ENCODE data around the gene BCAS4.
A peak's percentile ranks its signal among the peaks of the same experiment; 100 is the strongest.

Gene BCAS4

GRCh38 chr20:50821994-50822393, 27.1 kb downstream of the BCAS4 start:
- DNase-seq (ENCODE audit: low spot score) = no peak

GRCh38 chr20:50823319-50823718, 28.5 kb downstream of the BCAS4 start:
- DNase-seq (ENCODE audit: low spot score) = no peak

GRCh38 chr20:50824137-50824536, 29.3 kb downstream of the BCAS4 start:
- no peak for DNase-seq (ENCODE audit: low spot score)

GRCh38 chr20:50826121-50826520, 31.3 kb downstream of the BCAS4 start:
- DNase-seq (ENCODE audit: low spot score) = no peak

- no peak for DNase-seq (ENCODE audit: low spot score)
Observed at GRCh38 chr20:50828363-50829136, 33.7 kb downstream of the BCAS4 start.

- DNase-seq (ENCODE audit: low spot score) = no peak
Observed at GRCh38 chr20:50831622-50832021, 36.8 kb downstream of the BCAS4 start.

- no peak for DNase-seq (ENCODE audit: low spot score)
Observed at GRCh38 chr20:50834599-50835005, 39.7 kb downstream of the BCAS4 start.

GRCh38 chr20:50837532-50838321, 42.9 kb downstream of the BCAS4 start:
- DNase-seq (ENCODE audit: low spot score) = peak; percentile 14

GRCh38 chr20:50838322-50838625, 43.4 kb downstream of the BCAS4 start:
- no peak for DNase-seq (ENCODE audit: low spot score)

- no peak for DNase-seq (ENCODE audit: low spot score)
Observed at GRCh38 chr20:50838707-50839385, 44.0 kb downstream of the BCAS4 start.

GRCh38 chr20:50842821-50843220, 48.0 kb downstream of the BCAS4 start:
- no peak for DNase-seq (ENCODE audit: low spot score)

- no peak for DNase-seq (ENCODE audit: low spot score)
Observed at GRCh38 chr20:50843331-50844276, 48.7 kb downstream of the BCAS4 start.

GRCh38 chr20:50844430-50845100, 49.7 kb downstream of the BCAS4 start:
- no peak for DNase-seq (ENCODE audit: low spot score)

- DNase-seq (ENCODE audit: low spot score) = no peak
Observed at GRCh38 chr20:50845566-50846215, 50.8 kb downstream of the BCAS4 start.

- peak; percentile 43 for DNase-seq (ENCODE audit: low spot score)
Observed at GRCh38 chr20:50848341-50848808, 53.5 kb downstream of the BCAS4 start.

- peak; percentile 31 for DNase-seq (ENCODE audit: low spot score)
Observed at GRCh38 chr20:50848846-50849673, 54.2 kb downstream of the BCAS4 start.

- no peak for DNase-seq (ENCODE audit: low spot score)
Observed at GRCh38 chr20:50850721-50851286, 55.9 kb downstream of the BCAS4 start.

GRCh38 chr20:50852085-50852484, 57.2 kb downstream of the BCAS4 start:
- no peak for DNase-seq (ENCODE audit: low spot score)

- DNase-seq (ENCODE audit: low spot score) = no peak
Observed at GRCh38 chr20:50854506-50855249, 59.8 kb downstream of the BCAS4 start.
